ENCODE data around the gene CLEC18B.
"Not testable (repeated sequence)": the region's sequence is repeated elsewhere in the genome, so short reads cannot be mapped to it uniquely, and the experiment has no call there.

The CLEC18B gene

DNA sequence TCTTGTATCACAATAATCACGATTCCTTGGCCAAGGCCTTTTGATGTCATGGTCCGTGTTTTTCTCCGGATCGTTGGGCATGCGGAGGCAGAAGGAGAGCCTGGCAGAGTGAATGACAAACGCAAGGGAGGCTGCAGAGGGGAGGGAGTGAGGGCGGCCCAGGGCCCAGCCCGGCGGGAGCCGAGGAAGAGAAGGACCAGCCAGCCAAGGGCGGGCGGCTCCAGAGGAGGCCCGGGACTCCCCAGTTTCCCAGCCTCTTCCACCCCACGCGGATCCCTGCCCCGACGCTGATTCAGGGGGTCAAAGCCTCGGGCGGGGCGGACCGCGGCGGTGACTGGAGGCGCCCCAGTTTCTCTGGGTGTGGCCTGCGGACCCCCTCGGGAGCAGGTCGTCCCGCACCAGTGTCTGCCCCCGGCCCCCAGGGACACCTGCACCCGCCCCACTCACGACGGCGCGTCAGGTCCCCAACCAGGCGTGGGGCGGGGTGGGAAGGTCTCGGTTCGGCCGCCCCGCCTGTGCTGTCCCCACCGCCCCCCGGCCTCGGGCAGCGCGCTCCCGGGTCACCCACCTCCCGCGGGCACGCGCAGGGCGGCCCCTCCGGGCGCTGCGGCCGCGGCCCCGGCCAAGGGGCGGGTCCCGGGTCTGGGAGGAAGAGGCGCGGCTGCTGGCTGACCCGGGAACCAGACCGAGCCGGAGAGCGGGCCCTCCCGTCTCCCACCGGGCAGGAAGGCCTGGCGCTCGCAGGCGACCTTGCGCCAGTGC, 14.5 kb downstream of the CLEC18B start:
- DNase-seq (ENCODE audit: insufficient read length); FAIRE-seq: not testable (repeated sequence)

- FAIRE-seq; DNase-seq (ENCODE audit: insufficient read length): not testable (repeated sequence)
These were observed 16.9 kb downstream of the CLEC18B start for GRCh38 chr16:74404148-74404933.

DNA sequence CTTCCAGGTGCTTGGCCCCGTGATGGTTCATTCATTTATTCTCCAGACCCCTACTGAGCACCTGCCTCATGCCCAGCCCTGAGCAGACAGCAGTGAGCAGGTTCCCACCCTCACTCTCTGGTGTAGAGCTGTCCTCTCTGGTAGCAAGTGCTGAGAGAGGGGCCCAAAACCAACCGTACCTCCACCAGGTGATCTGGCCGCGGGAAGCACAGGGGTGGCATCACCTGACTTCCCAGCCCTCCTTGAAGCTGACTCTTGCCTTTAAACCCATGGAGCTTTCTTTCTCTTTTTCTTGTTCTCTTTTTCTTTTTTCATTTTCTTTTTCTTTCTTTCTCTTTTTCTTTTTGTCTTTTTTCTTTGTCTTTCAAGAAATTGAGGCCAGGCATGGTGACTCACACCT, 21.0 kb downstream of the CLEC18B start:
- not testable (repeated sequence) for FAIRE-seq; DNase-seq (ENCODE audit: insufficient read length)

GRCh38 chr16:74398212-74398895, 22.9 kb downstream of the CLEC18B start:
- not testable (repeated sequence) for FAIRE-seq; DNase-seq (ENCODE audit: insufficient read length)

DNA sequence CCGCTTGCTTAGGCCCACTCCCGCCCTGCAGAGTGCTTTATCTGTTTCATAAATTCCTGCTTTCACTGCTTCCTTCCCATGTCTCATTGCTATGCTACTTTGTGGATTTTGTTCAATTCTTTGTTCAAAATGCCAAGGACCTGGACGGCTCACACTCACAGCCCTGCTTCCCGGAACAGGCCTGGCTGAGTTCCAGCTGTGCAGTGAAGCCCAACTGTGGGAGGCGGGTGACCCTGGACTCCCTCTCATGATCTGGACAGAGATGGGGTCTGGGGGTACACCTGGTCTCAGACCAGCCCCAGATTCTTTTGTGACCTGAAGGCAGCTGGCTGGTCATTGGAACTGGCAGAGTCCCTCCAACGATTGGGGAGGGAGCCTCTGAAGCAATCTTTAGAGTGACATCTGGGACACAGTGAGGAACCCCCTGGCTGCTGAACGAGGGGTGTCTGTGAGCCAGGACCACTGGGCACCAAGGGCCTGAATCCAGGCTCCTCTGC, 24.7 kb downstream of the CLEC18B start:
- not testable (repeated sequence) for DNase-seq (ENCODE audit: insufficient read length); FAIRE-seq

- not testable (repeated sequence) for FAIRE-seq; DNase-seq (ENCODE audit: insufficient read length)
These were observed 26.7 kb downstream of the CLEC18B start for GRCh38 chr16:74394604-74395003.

DNA sequence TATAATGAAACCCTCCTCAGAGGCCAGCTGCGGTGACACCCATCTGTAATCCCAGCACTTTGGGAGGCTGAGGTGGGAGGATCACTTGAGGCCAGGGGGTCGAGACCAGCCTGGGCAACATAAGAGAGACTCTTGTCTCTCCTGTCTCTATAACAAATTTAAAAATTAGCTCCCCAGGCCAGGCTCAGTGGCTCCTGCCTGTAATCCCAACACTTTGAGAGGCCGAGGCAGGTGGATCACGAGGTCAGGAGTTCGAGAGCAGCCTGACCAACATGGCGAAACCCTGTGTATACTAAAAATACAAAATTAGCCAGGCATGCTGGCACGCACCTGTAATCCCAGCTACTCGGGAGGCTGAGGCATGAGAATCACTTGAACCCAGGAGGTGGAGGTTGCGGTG, 27.1 kb downstream of the CLEC18B start:
- not testable (repeated sequence) for FAIRE-seq; DNase-seq (ENCODE audit: insufficient read length)

GRCh38 chr16:74391454-74392050, 29.7 kb downstream of the CLEC18B start:
- not testable (repeated sequence) for FAIRE-seq; DNase-seq (ENCODE audit: insufficient read length)

- DNase-seq (ENCODE audit: insufficient read length); FAIRE-seq: not testable (repeated sequence)
These were observed 38.8 kb downstream of the CLEC18B start for GRCh38 chr16:74382339-74383034.

DNA sequence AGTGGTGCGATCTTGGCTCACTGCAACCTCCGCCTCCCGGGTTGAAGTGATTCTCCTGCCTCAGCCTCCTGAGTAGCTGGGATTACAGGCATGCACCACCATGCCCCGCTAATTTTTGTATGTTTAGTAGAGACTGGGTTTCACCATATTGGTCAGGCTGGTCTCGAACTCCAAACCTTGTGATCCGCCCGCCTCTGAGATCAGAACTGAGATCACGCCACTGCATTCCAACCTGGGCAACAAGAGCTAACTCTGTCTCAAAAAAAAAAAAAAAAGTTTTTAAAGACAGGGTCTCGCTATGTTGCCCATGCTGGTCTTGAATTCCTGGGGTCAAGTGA, 47.5 kb downstream of the CLEC18B start:
- DNase-seq (ENCODE audit: insufficient read length); FAIRE-seq: not testable (repeated sequence)

DNA sequence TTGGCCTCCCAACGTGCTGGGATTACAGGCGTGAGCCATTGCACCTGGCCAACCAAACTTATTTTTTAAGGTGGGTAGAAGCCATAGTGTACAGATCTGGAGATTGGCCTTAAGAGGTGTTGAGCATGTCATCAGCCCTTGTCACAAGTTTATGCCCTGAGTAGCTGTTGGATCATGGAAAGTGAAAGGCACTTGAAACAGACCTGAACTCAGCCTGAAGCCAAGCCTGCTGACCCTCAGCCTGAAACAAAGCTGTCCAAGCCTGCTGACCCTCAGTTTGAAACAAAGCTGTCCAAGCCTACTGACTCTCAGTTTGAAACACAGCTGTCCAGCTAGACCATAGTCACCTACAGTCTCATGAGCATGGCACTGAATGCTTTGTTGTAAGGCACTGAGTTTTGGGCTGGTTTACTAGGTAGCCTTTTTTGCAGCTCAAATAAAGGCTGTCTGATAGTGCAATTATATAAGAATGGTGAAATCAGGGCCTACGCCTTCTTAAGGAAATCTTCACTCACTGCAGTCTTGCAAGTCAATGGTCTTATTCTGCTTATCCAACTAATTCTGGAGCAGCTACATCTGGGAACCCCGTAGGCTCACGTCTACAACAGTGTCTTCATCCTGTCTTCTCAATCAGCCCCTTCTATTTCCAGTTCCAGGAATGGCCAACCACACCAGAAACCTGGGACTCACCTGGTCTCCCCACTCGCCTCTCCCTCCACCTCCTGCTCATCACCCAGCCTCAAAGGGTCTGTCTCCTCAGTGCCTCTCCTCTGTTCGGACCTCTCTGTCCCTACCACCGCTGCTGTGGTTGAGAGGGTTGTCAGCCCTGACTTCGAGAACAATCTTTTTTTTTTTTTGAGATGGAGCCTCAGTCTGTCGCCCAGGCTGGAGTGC, 48.1 kb downstream of the CLEC18B start:
- TF ChIP-seq TAF1 (IDR thresholded peaks at IDR 0.05; ENCODE audit: borderline replicate concordance, low read depth, low read length) (no peak), POLR2AphosphoS5 (IDR thresholded peaks at IDR 0.05; ENCODE audit: low read depth, low read length) (no peak), POLR2A (IDR thresholded peaks at IDR 0.05; ENCODE audit: low read depth, low read length) (no peak)
- no peak for DNase-seq (ENCODE audit: insufficient read length)
- no peak for FAIRE-seq

DNA sequence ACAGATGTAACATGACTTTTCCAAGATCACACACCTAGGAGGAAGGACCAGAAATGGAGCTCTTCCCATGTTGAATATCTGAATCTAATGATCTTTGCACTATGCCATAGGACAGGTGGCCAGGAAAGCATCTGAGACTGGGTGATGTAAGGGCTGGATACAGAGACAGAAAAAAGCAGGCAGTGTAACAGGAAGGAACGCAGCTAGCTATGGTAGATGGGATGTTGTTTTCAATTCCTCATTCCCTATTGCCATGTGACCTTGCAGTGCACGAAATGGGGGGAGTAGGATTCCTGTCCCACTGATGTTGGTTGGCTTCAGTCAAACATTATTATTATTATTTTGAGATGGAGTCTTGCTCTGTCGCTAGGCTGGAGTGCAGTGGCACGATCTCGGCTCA, 48.9 kb downstream of the CLEC18B start:
- FAIRE-seq (no peak), DNase-seq (ENCODE audit: insufficient read length) (no peak)
- TF ChIP-seq TAF1 (IDR thresholded peaks at IDR 0.05; ENCODE audit: borderline replicate concordance, low read depth, low read length) (no peak), POLR2AphosphoS5 (IDR thresholded peaks at IDR 0.05; ENCODE audit: low read depth, low read length) (no peak), POLR2A (IDR thresholded peaks at IDR 0.05; ENCODE audit: low read depth, low read length) (no peak)

- not testable (repeated sequence) for DNase-seq (ENCODE audit: insufficient read length); FAIRE-seq
These were observed 50.7 kb downstream of the CLEC18B start for GRCh38 chr16:74370338-74371135.
